Measurements from ENCODE around the gene PROCA1. TPM values are rescaled to one million over a fixed set of nuclear protein-coding genes. Genes with fewer than 3 reads are reported as not detected.

Gene PROCA1
- 1.1 TPM for total RNA-seq

- DNase-seq (ENCODE audit: low spot score) = no peak
These were observed at the start of gene PROCA1 for GRCh38 chr17:28711723-28712031. Gene PROCA1 (minus strand): TSS chr17:28711888. CDS start chr17:28711660, 228 bp downstream.

- DNase-seq (ENCODE audit: low spot score) = peak; percentile 75
These were observed 49.2 kb upstream of the PROCA1 start for GRCh38 chr17:28760601-28761562.

- DNase-seq (ENCODE audit: low spot score) = no peak
These were observed 47.7 kb upstream of the PROCA1 start for GRCh38 chr17:28759256-28759865.

GRCh38 chr17:28758411-28759121, 46.9 kb upstream of the PROCA1 start:
- no peak for DNase-seq (ENCODE audit: low spot score)

- no peak for DNase-seq (ENCODE audit: low spot score)
These were observed 44.5 kb upstream of the PROCA1 start for GRCh38 chr17:28756049-28756804.

GRCh38 chr17:28755486-28755885, 43.8 kb upstream of the PROCA1 start:
- no peak for DNase-seq (ENCODE audit: low spot score)

GRCh38 chr17:28751600-28752366, 40.1 kb upstream of the PROCA1 start:
- no peak for DNase-seq (ENCODE audit: low spot score)

- DNase-seq (ENCODE audit: low spot score) = peak; percentile 94
These were observed 38.7 kb upstream of the PROCA1 start for GRCh38 chr17:28750178-28751047.

- DNase-seq (ENCODE audit: low spot score) = no peak
These were observed 38.0 kb upstream of the PROCA1 start for GRCh38 chr17:28749516-28750177.

GRCh38 chr17:28748852-28749515, 37.3 kb upstream of the PROCA1 start:
- DNase-seq (ENCODE audit: low spot score) = no peak

GRCh38 chr17:28747801-28748750, 36.4 kb upstream of the PROCA1 start:
- no peak for DNase-seq (ENCODE audit: low spot score)

- peak; percentile 85 for DNase-seq (ENCODE audit: low spot score)
These were observed 35.5 kb upstream of the PROCA1 start for GRCh38 chr17:28747051-28747691.

- peak; percentile 69 for DNase-seq (ENCODE audit: low spot score)
These were observed 34.9 kb upstream of the PROCA1 start for GRCh38 chr17:28746611-28747050.

GRCh38 chr17:28745786-28746411, 34.2 kb upstream of the PROCA1 start:
- DNase-seq (ENCODE audit: low spot score) = no peak

- DNase-seq (ENCODE audit: low spot score) = no peak
These were observed 33.5 kb upstream of the PROCA1 start for GRCh38 chr17:28744972-28745785.

Data from ureter (tissue), 1 donor.